ENCODE data around the gene PEX19. TPM values are rescaled to one million over a fixed set of nuclear protein-coding genes. Genes with fewer than 3 reads are reported as not detected.

The PEX19 gene
- total RNA-seq, 1 donor from 2014 or later = 60.2 TPM

DNA sequence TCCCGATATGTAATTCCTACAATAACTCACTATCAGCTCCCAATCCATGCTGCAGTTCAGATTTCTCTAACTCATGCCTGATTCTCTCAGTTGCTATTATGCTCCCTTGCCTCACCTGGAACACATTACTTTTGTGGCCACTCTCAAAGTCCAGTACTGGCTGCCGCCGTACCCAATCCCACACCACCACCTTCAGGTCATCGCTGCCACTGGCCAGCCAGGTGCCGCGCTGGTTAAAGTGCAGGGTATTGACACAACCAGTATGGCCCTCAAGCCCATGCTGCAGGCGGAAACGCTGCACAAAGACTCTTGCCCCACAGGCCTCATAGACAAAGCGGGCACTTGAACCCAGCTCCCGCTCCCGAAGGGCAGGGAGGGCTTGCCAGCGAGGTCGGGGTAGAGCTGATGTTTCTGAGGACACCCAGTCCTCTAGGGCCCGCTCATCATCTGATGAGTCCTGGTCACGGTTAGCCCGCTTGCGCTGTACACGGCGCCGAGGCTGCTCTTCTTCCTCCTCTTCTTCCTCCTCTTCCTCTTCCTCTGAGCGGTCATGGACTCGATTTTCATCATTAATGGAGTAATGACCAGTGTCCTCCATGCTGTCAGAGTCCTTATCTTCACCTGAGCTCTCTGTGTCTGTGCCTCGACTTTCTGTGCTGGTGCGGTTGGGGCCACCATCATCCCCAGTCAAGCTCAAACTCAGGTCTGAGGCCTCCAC, 45.2 kb downstream of the PEX19 start:
- H3K27ac Mint-ChIP-seq = no peak overlapping the region
- DNase-seq = no peak
- no peak overlapping the region for H3K4me3 Mint-ChIP-seq
- intact Hi-C loops (cut with micrococcal nuclease) = no loop called here
- H3K27me3 Mint-ChIP-seq = no peaks in the 10 kb centered on the region
- H3K36me3 Mint-ChIP-seq (ENCODE audit: low read depth) = peaks cover 56% of the 10 kb centered on the region
- peaks cover 10% of the 10 kb centered on the region for H3K4me1 Mint-ChIP-seq
- no peaks in the 10 kb centered on the region for H3K9me3 Mint-ChIP-seq

DNA sequence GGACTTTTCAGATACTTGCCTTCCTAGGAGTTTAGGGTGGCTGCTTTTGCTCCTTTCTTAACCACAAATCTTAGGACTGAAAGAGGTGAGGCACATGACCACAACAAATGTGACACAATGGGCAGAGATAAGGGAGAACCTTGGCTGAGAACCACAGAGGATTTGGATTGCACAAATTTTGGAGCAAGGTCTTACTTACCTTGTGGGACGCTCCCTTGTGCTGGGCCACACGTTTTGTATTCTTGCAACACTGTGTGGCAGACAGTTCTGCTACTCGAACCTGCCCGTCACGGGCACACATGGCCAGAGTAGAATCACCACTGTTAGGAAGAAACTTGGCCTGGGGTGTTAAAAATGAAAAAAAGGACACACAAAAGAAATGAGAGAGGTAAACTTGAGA, 46.5 kb downstream of the PEX19 start:
- no peaks in the 10 kb centered on the region for H3K27me3 Mint-ChIP-seq
- intact Hi-C loops (cut with micrococcal nuclease) = no loop called here
- H3K4me1 Mint-ChIP-seq = peaks cover 14% of the 10 kb centered on the region
- H3K27ac Mint-ChIP-seq = peak overlapping the region; percentile 21
- no peak overlapping the region for H3K4me3 Mint-ChIP-seq
- DNase-seq = no peak
- H3K9me3 Mint-ChIP-seq = no peaks in the 10 kb centered on the region
- H3K36me3 Mint-ChIP-seq (ENCODE audit: low read depth) = peaks cover 59% of the 10 kb centered on the region

DNA sequence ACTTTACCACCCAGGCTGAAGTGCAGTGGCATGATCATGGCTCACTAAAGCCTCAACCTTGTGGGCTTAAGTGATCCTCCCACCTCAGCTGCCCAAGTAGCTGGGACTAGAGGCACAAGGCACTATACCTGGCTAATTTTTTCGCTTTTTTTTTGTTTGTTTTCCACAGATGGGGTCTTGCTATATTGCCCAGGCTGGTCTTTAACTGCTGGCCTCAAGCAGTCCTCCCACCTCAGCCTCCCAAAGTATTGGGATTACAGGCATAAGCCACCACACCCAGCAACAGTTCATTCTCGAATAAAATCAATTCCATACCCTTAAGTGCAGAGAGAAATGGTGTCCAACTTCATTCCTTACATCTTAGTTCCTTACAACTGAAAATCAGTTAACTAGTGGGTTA, 47.4 kb downstream of the PEX19 start:
- intact Hi-C loops (cut with micrococcal nuclease) = no loop called here
- Mint-ChIP-seq H3K27ac (no peak overlapping the region), H3K36me3 (ENCODE audit: low read depth) (peaks cover 56% of the 10 kb centered on the region), H3K4me1 (peaks cover 14% of the 10 kb centered on the region), H3K9me3 (no peaks in the 10 kb centered on the region), H3K4me3 (no peak overlapping the region), H3K27me3 (no peaks in the 10 kb centered on the region)
- DNase-seq = no peak

DNA sequence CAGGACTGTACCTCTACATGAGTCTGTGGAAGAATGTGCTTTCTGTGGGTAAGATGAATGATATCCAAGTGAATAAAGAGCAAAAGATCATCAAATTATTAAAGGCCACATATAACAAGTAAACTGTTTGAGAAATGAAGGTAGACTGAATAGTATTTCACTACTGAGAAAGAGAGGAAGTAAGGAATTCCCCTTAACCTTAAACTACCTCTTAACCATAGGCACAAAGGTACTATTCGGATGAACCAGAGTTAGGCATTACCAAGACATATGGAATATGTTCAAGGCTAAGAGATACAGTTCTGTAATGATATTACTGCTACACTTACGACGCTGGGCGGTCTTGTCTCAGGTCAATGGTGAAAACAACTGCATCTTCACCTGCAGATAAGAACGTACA, 48.1 kb downstream of the PEX19 start:
- no peak overlapping the region for H3K4me3 Mint-ChIP-seq
- no peaks in the 10 kb centered on the region for H3K27me3 Mint-ChIP-seq
- intact Hi-C loops (cut with micrococcal nuclease) = no loop called here
- H3K4me1 Mint-ChIP-seq = peaks cover 14% of the 10 kb centered on the region
- no peaks in the 10 kb centered on the region for H3K9me3 Mint-ChIP-seq
- peaks cover 56% of the 10 kb centered on the region for H3K36me3 Mint-ChIP-seq (ENCODE audit: low read depth)
- H3K27ac Mint-ChIP-seq = no peak overlapping the region
- no peak for DNase-seq

DNA sequence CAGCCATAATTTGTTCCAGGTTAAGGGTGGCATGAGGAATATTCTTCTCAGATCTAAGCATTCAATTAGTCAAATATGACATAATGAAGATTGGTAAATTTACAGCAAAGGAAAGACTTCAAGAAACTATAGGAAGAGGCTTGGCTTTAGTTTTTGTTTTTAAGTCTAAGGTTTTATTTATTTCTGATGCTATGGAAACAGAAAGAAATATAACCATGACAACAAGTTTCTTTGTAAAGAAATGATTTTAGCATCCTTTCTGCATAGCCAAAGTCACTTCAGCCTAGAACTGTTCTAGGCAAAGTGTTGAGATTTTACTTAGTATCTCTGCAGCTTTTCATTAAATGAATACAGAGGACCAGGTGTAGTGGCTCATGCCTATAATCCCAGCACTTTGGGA, 52.0 kb downstream of the PEX19 start:
- no peak for DNase-seq
- no peaks in the 10 kb centered on the region for H3K9me3 Mint-ChIP-seq
- peaks cover 57% of the 10 kb centered on the region for H3K36me3 Mint-ChIP-seq (ENCODE audit: low read depth)
- intact Hi-C loops (cut with micrococcal nuclease) = no loop called here
- H3K4me1 Mint-ChIP-seq = peaks cover 8% of the 10 kb centered on the region
- H3K4me3 Mint-ChIP-seq = no peak overlapping the region
- no peaks in the 10 kb centered on the region for H3K27me3 Mint-ChIP-seq
- H3K27ac Mint-ChIP-seq = no peak overlapping the region

DNA sequence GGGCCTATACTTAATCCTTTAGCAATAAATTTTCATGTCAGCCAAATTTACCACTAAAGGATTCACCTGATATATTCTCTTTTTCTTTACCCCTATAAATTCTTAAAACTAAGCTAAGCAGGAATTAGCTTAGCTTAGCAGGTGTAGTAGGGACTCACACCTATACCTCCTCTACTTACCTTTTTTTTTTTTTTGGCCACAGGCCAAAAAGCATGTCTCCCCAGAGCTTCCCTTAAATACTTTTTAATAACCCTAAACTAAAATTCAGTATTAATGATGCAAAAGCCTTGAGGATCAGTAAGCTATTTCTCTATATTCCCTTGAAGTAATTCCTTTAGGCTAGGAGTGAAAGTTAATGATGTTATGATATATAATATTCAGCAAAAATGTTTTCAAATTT, 56.5 kb downstream of the PEX19 start:
- intact Hi-C loops (cut with micrococcal nuclease) = loop anchor here (5.0 kb wide), 1 partner anchor 36 kb away; the partner anchor contains the start of gene CASQ1
- H3K4me1 Mint-ChIP-seq = no peaks in the 10 kb centered on the region
- H3K27ac Mint-ChIP-seq = no peak overlapping the region
- H3K36me3 Mint-ChIP-seq (ENCODE audit: low read depth) = peaks cover 54% of the 10 kb centered on the region
- DNase-seq = no peak
- no peaks in the 10 kb centered on the region for H3K9me3 Mint-ChIP-seq
- no peak overlapping the region for H3K4me3 Mint-ChIP-seq
- no peaks in the 10 kb centered on the region for H3K27me3 Mint-ChIP-seq

DNA sequence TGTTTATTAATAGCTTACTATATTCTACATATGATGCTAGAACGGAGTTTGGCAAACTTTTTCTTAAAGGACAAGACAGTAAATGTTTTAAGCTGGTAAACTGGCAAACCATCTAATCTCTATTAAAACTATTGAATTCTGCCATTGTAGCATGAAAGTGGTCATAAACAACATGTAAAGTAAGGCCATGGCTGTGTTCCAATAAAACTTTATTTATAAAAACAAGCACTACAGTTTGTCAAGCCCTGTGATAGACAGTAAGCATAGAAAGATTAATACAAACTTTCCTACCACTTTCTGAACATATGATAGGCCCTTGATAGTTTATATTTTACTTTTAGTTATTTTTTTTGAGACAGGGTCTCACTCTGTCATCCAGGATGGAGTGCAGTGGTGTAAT, 57.4 kb downstream of the PEX19 start:
- Mint-ChIP-seq H3K36me3 (ENCODE audit: low read depth) (peaks cover 54% of the 10 kb centered on the region), H3K4me3 (no peak overlapping the region), H3K9me3 (no peaks in the 10 kb centered on the region), H3K27ac (no peak overlapping the region), H3K4me1 (no peaks in the 10 kb centered on the region), H3K27me3 (no peaks in the 10 kb centered on the region)
- no peak for DNase-seq
- intact Hi-C loops (cut with micrococcal nuclease) = loop anchor here (5.0 kb wide), 1 partner anchor 35 kb away; the partner anchor contains the start of gene CASQ1

DNA sequence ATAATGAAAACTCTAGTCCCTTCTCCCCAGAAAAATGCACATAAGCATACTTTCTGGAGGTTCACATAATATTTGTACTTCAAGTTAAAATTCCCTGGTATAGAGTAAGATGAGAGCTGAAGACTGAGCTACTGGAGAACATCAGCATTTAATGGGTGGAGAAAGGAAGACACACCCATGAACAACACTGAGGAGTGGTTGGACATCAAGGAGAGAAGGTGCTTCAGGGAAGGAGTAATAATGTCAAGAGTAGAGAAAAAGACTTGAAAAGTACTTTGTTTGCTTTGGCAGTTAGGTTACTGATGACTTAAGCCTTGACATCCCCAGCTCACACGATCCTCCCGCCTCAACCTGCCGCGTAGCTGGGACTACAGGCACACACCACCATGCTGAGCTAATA, 57.9 kb downstream of the PEX19 start:
- Mint-ChIP-seq H3K27ac (peak overlapping the region; percentile 17), H3K27me3 (no peaks in the 10 kb centered on the region), H3K4me1 (no peaks in the 10 kb centered on the region), H3K4me3 (no peak overlapping the region), H3K9me3 (no peaks in the 10 kb centered on the region), H3K36me3 (ENCODE audit: low read depth) (peaks cover 59% of the 10 kb centered on the region)
- intact Hi-C loops (cut with micrococcal nuclease) = loop anchor here (5.0 kb wide), 1 partner anchor 35 kb away; the partner anchor contains the start of gene CASQ1
- DNase-seq = no peak

Other genes starting within 250 kb of the PEX19 start
- not detected in 2 replicates for gene KCNJ10, start 215.0 kb downstream of the PEX19 start, total RNA-seq
- not detected in 2 replicates for gene KCNJ9, start 203.6 kb downstream of the PEX19 start, total RNA-seq
- 25.3 and 26.7 TPM in 2 replicates for gene IGSF8, start 186.5 kb downstream of the PEX19 start, total RNA-seq
- gene ATP1A2, start 169.4 kb downstream of the PEX19 start, total RNA-seq = not detected in 2 replicates
- gene ATP1A4, start 133.5 kb downstream of the PEX19 start, total RNA-seq = not detected in 2 replicates
- gene CASQ1, start 94.6 kb downstream of the PEX19 start, total RNA-seq = not detected in 2 replicates
- gene PEA15, start 79.7 kb downstream of the PEX19 start, total RNA-seq = 70.2 and 70.9 TPM in 2 replicates
- 117 and 121 TPM in 2 replicates for gene DCAF8, start 22.6 kb downstream of the PEX19 start, total RNA-seq
- gene COPA, start 58.1 kb upstream of the PEX19 start, total RNA-seq = 116 and 125 TPM in 2 replicates
- gene NCSTN, start 58.2 kb upstream of the PEX19 start, total RNA-seq = 73.6 and 81.1 TPM in 2 replicates
- gene NHLH1, start 81.9 kb upstream of the PEX19 start, total RNA-seq = 0.40 and 0.54 TPM in 2 replicates
- gene VANGL2, start 115.4 kb upstream of the PEX19 start, total RNA-seq = 0.02 and 0.05 TPM in 2 replicates
- gene SLAMF6, start 238.1 kb upstream of the PEX19 start, total RNA-seq = 53.8 and 55.4 TPM in 2 replicates

Measured in activated CD4-positive, alpha-beta T cell treated with anti-CD3 and anti-CD28 coated beads, Interleukin-2, amount 10 ng/mL, durations not matched to agents 24 days and 14 days (primary cell).